MM.1S (cell line): ENCODE data around the gene IGF2BP3.

Source experiments
- CTCF ChIP-seq: fragments of 300-600 bp; sonication (generic); IDR thresholded peaks from 2 replicates; pipeline ENCODE4 v1.5.1; 2016; ENCODE audit warnings: antibody characterized with exemption, low read length, mixed read lengths
- EZH2 ChIP-seq: fragments of 300-600 bp; sonication (generic); optimal IDR thresholded peaks from 2 replicates; pipeline ENCODE3; 2017; ENCODE audit warnings: low read depth, mild to moderate bottlenecking, antibody characterized with exemption, low read length, mixed read lengths
- EZH2phosphoT487 ChIP-seq: fragments of 300-600 bp; sonication (generic); IDR thresholded peaks from 2 replicates; pipeline ENCODE4 v1.6.1; 2018; ENCODE audit warnings: antibody characterized with exemption, low read length

DNA sequence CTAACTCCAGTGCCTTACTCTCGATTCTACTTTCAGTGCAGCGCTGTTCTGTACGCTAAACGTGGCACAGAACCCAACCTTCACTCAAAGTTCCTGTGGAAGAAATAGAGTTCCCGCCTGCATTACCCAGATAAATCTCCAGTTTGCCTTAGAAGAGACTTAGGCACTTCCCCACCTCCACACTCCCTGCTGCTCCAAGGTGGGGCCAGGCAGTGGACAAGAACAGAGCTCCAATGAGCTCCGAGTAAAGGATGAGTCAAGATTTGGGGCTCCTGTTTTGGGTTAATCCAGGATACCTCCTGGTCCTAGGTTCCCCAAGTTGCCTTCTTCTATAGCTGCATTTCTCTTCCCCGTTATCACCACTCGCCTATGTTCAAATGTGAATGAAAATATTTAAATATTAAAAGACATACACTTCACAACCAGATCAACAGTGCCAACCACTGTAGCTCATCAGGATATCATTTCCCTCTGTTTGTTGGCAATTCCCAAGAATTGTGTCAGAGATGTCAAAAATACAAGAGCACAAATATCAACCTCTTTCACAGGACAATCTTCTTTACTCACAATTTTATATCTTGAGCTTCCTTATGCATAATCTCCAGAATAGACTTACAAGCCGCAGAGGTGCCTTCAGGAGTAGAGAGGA lies 123.1 kb downstream of the IGF2BP3 start:
- no peak for TF ChIP-seq CTCF
- TF ChIP-seq EZH2, result no peak
- TF ChIP-seq EZH2phosphoT487, result no peak
